CD4-positive, alpha-beta T cell treated with Interferon gamma for 1 hour (primary cell): ENCODE results near the gene GNAZ.
"Not testable (repeated sequence)": the region's sequence is repeated elsewhere in the genome, so short reads cannot be mapped to it uniquely, and the experiment has no call there.

ENCODE experiments used
- DNase-seq: peaks from one replicate; pipeline ENCODE4 v3.0.0-alpha.2; 2020

Gene GNAZ

GRCh38 chr22:23045461-23045860 lies 24.9 kb upstream of the GNAZ start:
- no peak for DNase-seq

- DNase-seq: no peak
These were observed 23.1 kb upstream of the GNAZ start for GRCh38 chr22:23047265-23047664.

- DNase-seq: no peak
These were observed 22.6 kb upstream of the GNAZ start for GRCh38 chr22:23047742-23048141.

GRCh38 chr22:23050546-23050945 lies 19.8 kb upstream of the GNAZ start:
- DNase-seq: not testable (repeated sequence)

- no peak for DNase-seq
These were observed 17.1 kb upstream of the GNAZ start for GRCh38 chr22:23053051-23053707.

- DNase-seq: no peak
These were observed 16.3 kb upstream of the GNAZ start for GRCh38 chr22:23053912-23054530.

GRCh38 chr22:23054531-23055257 lies 15.6 kb upstream of the GNAZ start:
- no peak for DNase-seq

GRCh38 chr22:23055449-23056179 lies 14.7 kb upstream of the GNAZ start:
- no peak for DNase-seq

GRCh38 chr22:23057331-23057730 lies 13.0 kb upstream of the GNAZ start:
- no peak for DNase-seq

GRCh38 chr22:23058063-23058462 lies 12.3 kb upstream of the GNAZ start:
- no peak for DNase-seq

- DNase-seq: no peak
These were observed 11.6 kb upstream of the GNAZ start for GRCh38 chr22:23058481-23059283.

GRCh38 chr22:23059284-23059948 lies 10.9 kb upstream of the GNAZ start:
- no peak for DNase-seq

- no peak for DNase-seq
These were observed 9.5 kb upstream of the GNAZ start for GRCh38 chr22:23060612-23061400.

GRCh38 chr22:23061471-23062280 lies 8.6 kb upstream of the GNAZ start:
- no peak for DNase-seq

GRCh38 chr22:23062616-23063538 lies 7.4 kb upstream of the GNAZ start:
- no peak for DNase-seq

GRCh38 chr22:23063539-23064380 lies 6.6 kb upstream of the GNAZ start:
- DNase-seq: no peak

GRCh38 chr22:23064381-23065068 lies 5.8 kb upstream of the GNAZ start:
- no peak for DNase-seq

- no peak for DNase-seq
These were observed 5.3 kb upstream of the GNAZ start for GRCh38 chr22:23065069-23065451.
